T-helper 2 cell (primary cell): ENCODE measurements around the gene MRAP.
"Not testable (repeated sequence)": the region's sequence is repeated elsewhere in the genome, so short reads cannot be mapped to it uniquely, and the experiment has no call there.

ENCODE experiments used
- DNase-seq, 5 experiments: peaks; one replicate each; pipeline versions ENCODE4 v3.0.0 to v3.0.0-alpha.2; 2012 to 2022
- total RNA-seq, 2 donors: gene quantifications; one replicate each; lab custom pipeline; 2026; lab: John Stamatoyannopoulos, UW

The MRAP gene
- 0 reads per million in 2 donors for total RNA-seq

DNA sequence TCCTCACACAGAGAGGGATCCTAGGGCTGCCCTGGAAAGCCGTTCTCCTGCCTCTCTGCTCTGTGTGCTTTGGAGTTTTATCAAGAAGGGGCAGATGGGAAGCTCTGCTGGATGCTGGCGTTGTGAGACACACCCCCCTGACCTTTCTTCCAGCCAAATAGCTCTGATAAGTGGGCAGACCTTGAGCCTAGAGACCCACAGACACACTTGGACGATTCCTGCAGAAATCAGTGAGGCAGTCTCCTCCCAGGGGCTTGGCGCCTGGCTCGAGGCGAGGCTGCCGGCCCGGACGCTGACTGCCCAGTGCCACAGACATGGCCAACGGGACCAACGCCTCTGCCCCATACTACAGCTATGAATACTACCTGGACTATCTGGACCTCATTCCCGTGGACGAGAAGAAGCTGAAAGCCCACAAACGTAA is at the start of gene MRAP:
TSS of gene MRAP (plus strand) at position 198 of the 424 bp plus-strand sequence. CDS start at position 315, 117 bp downstream.
- DNase-seq = no peak

GRCh38 chr21:32249511-32250280 is 49.0 kb upstream of the MRAP start:
- no peak for DNase-seq

- no peak for DNase-seq
These were observed 46.5 kb upstream of the MRAP start for GRCh38 chr21:32252136-32252535.

GRCh38 chr21:32253215-32253641 is 45.4 kb upstream of the MRAP start:
- DNase-seq = no peak

DNA sequence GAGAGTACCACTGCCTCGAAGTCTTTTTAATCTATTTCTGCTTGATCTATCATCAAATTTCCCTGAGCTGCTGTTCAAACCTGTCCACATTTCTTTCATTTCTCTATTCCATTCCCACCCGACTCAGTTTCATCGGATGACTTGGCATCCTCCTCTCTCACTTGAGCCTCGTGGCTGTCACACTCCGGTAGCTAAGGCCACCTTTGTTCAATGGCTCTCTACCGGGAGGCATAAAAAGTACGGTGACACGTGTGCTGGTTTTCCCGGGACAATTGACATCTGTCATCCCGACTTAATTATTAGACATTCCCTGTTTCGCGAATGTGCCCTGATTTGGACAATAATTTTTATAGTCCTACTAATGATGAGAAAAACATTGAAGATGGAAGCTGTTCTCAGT is 42.4 kb upstream of the MRAP start:
- no peak for DNase-seq

DNA sequence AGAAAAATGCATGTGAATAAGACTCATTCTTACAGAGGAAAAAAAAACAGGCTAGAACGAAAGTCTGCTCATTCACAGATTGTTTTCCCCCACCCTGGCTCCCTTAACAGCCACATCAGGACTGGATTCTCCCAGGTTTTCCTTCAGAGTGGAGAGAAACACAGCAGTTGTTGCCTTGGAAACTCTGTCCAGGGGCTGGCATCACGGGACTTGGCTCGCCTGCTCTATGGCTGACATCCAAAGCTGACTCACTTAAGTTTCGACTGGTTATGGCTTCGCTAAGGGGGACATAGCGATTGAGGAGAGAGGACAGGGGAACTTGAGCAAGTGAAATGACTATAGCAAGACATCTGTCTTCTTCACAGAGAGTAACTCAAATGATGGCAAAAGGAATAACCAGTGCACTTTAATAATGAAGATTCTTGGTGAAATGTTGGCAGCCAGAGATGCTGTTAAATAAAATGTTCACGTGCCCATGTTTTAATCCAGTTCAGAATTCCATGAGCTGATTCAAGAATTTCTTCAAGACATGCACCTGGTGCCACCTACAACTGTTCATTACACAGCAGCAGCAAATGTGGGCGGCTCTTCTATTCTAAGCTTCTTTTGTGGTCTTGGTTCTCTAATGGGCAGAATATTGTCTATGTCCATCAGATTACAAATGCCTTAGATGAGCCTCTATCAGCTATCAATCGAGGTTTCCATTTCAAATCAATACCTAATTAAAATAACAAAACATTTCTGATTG is 41.6 kb upstream of the MRAP start:
- no peak for DNase-seq

DNA sequence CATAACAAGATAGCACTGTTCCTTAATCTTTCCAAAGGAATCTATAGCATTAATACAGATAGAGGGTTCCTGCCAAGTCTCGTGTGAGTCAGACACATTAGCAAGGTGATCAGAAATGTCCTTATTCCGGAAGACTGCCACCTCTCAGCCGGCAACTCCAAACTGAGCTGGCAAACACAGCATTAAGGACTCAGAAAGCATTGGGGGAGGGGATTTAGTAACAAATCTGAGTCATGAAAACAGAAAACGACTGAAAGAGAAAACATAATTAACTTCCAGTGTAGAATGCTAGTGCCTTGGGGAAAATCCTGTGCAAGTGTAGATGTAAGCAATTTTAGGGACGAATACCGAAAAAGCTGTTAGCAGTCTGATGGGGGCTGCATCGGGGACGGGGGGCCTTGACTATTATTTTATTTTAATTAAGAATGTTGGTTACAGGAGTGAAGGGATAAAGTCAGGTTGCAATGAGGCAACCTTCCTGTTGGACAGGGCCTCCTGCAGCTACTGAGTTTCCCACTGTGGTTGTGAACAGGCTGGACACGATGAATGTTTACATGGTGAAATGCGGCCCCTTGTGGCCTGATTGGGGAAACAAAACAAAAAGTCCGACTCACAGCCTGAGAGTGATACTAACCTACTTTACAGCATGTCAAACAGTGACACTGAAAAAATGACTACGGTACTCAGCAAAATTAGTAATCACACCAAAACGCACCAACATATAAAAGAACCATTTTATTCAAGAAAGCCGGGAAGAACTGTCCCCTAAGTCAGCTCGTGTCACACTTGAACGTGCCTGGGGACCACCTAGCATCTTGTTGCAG is 40.5 kb upstream of the MRAP start:
- peak in 1 of 5 experiments; percentile 53 for DNase-seq

GRCh38 chr21:32258786-32259048 is 39.9 kb upstream of the MRAP start:
- DNase-seq = not testable (repeated sequence)

DNA sequence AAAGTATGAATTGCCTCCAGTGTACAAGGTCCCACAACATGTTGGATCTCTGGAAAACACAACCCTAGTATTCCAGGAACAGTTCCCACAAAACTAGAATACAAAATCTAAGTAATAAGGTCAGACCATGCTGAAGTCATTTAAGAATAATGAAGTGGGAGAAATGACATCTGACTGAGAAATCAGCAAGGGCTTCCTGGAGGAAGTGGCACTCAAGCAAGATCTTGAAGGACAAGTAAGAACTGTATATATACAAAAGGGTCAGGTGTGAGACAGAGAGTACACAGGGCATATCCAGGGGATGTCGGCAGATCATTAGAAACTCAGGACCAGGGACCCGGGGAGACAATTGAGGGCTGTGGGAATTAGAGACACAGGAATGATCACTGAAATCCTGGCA is 38.5 kb upstream of the MRAP start:
- no peak for DNase-seq

DNA sequence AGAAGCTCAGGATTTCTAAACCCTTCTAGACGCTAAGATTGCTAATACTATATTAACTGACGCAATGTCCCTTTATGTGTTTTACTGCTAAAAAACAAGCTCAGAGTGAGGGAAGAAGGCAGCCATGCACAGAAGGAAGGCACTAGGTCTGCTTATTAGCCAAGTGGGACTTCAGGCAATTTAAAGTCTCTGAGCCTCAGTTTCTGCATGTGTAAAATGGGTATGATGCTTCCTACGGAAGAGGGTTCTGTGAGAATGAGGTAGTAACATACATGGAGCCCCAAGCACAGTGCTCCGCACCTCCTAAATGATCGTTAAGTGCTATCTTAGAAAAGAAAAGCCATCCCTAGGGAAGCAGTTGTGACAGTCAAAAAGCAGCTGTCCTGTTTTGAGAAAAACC is 36.7 kb upstream of the MRAP start:
- DNase-seq = no peak

DNA sequence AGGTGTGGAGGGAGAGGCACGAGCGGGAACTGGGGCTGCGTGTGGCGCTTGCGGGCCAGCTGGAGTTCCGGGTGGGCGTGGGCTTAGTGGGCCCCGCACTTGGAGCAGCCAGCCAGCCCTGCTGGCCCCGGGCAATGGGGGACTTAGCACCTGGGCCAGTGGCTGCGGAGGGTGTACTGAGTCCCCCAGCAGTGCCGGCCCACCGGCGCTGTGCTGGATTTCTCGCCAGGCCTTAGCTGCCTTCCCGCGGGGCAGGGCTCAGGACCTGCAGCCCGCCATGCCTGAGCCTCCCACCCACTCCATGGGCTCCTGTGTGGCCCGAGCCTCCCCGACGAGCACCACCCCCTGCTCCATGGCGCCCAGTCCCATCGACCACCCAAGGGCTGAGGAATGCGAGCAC is 33.3 kb upstream of the MRAP start:
- DNase-seq = not testable (repeated sequence)

- no peak for DNase-seq
These were observed 27.9 kb upstream of the MRAP start for GRCh38 chr21:32270748-32271147.

- DNase-seq = no peak
These were observed 22.0 kb upstream of the MRAP start for GRCh38 chr21:32276671-32277070.

DNA sequence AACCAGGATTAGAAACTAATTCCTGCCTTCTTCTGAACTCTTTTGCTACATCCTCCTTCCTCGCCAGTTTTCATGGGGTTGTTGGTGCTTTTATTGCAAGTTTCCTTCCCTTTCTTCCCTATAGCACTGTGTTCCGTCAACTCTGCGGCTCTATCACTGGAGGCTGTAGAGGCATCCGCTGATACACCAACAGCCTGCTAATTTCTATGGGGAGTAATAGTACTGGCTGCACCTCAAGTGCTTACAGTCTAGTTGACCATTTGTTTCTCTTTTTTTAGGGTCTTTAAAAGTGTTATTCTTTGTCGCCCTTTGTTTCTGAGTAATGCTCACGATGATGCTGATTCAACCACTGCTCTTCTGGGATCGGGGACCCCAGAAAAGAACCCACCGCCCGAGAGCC is 20.6 kb upstream of the MRAP start:
- peak in 1 of 5 experiments; percentile 20 for DNase-seq

GRCh38 chr21:32278518-32279376 is 19.9 kb upstream of the MRAP start, which contains the start of gene MIS18A:
MIS18A (minus strand) TSS chr21:32279049; CDS start chr21:32279014, 35 bp downstream.
- peak; percentile 92 to 98 (median 95) for DNase-seq

DNA sequence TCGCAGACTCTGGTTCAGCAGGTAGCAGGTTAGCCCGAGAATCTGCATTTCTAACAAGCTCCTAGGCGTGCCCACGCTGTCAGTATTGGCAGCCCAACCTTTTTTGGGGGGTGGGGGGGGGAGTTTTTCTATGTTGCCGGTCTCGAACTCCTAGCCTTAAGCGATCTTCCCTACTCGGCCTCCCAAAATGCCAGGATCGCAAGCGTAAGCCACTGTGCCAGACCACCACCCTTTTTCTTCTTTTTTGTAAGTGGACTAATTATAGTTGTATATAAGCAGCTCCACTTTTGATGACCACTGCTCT is 19.3 kb upstream of the MRAP start:
- DNase-seq = no peak

DNA sequence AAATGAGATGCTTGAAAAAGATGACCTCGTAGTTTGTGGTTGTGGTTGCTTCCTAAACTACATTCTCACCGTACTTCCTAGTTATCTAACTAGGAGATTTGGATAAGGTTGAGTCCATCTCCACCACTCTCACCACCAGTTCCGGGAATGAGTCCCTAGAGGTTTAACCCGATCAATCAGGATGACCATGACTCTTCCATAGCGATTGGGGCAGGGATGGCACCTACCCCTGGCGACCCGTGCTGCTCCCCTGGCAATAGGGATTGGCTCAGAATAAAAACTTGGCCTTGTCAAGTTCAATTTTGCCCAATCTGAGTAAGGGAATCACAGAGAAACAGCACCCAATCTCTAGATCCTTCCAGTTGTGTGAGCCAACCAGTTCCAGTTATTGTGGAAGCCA is 17.1 kb upstream of the MRAP start:
- DNase-seq = no peak

DNA sequence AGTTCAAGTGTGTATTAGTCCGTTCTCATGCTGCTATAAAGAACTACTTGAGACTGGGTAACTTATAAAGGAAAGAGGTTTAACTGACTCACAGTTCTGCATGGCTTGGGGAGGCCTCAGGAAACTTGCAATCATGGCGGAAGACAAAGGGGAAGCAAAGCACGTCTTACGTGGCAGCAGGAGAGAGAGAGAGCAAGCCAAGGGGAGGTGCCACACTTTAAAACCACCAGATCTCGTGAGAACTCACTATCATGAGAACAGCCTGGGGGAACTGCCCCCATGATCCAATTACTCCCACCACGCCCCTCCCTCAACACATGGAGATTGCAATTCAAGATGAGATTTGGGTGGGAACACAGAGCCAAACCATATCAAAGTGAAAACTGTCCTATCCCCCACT is 15.7 kb upstream of the MRAP start:
- DNase-seq = no peak

- DNase-seq = no peak
These were observed 13.2 kb upstream of the MRAP start for GRCh38 chr21:32285476-32285875.

DNA sequence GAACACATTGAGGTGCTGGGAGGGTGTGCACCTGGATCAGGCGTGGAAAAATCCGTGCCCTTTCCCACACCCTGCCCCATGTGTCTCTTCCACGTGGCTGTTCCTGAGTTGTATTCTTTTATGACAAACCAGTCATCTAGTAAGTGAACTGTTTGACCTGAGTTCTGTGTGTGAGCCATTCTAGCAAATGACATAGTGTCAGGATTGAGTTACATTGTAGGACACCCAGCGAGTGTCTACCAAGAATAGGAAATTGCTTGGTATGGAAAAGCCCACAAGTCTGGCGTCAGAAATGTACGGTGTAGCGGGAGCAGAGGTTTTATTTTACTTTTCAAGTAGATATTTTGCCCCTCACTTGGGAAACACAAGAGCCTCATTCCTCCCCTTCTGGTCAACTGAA is 1.2 kb upstream of the MRAP start:
- DNase-seq = no peak

DNA sequence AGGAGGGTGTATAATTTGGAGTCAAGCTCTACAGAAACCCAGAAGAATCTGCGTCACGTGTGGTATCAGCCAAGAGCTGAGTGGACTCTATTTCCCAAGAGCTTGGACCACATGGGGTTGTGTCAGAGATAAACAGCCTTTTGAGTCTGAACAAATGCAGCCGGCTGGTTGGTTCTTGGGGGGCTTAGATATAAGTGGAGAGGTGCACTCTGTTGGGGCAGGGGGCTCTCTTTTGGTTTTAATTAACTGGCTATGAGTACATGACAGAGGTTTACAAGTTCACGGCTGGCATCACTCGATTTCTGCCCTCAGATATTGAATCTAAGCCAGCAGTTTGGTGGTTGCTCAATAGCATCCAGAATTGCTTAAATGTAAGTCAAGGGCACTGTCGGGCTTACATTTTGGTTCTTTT is 501 bp upstream of the MRAP start:
- DNase-seq = no peak

DNA sequence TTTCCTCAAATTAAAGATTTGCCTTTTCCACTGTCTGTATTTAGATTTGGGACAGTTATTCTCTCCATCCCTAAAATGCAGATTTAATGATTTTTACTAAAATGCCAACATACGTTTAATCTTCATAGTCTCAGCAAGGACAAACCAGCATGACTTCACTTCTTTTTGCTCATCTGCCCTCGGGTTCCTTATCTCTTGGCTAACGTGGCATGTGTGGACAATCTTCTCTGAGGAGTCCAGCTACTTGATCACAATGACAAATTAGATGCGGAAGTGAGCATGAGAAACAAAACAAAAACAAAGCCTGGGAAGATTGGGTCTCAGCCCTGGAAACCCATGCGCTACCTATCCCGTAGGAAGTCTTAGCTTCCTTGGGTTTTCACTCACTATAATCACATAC is 1.0 kb downstream of the MRAP start:
- no peak for DNase-seq
